NT2/D1 (cell line): ENCODE measurements around the gene CTCF.

Experiments
- SUZ12 ChIP-seq: IDR thresholded peaks from 2 replicates; pipeline ENCODE4 v1.6.1; 2011; ENCODE audit not compliant: insufficient read length, insufficient read depth; ENCODE audit errors: extremely low read depth
- YY1 ChIP-seq: IDR thresholded peaks from 2 replicates; pipeline ENCODE4 v1.6.1; 2011; ENCODE audit not compliant: insufficient read length, insufficient read depth
- ZNF274 ChIP-seq: IDR thresholded peaks from 2 replicates; pipeline ENCODE4 v1.6.1; 2011; ENCODE audit warnings: mild to moderate bottlenecking, low read depth, low read length

DNA sequence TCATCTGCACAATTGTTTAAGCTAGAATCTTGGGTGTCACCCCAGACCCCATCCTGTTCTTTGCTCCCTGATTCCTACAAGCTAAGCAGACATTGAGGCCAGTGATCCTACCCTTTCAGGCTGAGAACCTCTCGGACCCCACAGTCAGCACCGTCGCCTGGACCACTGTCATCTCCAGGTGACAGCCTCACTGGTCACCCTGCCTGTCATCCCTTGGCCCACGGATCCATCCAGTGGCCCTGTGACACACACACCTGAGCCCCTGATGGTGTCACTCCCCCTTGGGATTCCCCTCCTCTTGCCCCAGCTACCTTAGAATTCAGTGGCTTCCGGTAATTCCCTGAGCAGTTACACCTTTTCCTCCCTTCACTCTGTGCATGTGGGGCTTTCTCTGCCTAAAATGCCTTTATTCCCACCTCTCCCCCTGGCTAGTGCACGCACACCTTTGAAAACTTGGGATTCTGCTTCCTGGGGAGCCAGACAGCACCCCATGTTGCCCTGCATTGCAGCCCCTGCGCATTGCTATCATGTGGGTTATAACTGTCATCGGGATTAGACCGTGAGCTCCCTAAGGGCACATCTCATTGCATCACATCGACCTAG, 107.3 kb downstream of the CTCF start:
- TF ChIP-seq YY1, result no peak
- TF ChIP-seq SUZ12, result no peak
- TF ChIP-seq ZNF274, result no peak
